Upper lobe of left lung (tissue), 4 donors: ENCODE results near the gene ARX.

Experiments
- CTCF ChIP-seq, 6 experiments: fragments of 450-650 bp in 4 of 6; fragments of 200-600 bp in 2 of 6; sonication (generic) in 2 of 6; IDR thresholded peaks; one replicate each; pipeline ENCODE4 v1.5.1; 2016 to 2019; ENCODE audit warnings: antibody characterized with exemption in 6 of 6
- POLR2A ChIP-seq, 4 donors: fragments of 450-650 bp; IDR thresholded peaks; one replicate each; pipeline ENCODE4 v1.5.1; 2016 to 2017; ENCODE audit warnings: antibody characterized with exemption in 4 of 4, mild to moderate bottlenecking in 2 of 4

GRCh38 chrX:25016361-25016671 lies 551 bp upstream of the ARX start:
- no peak for TF ChIP-seq CTCF (IDR thresholded peaks at IDR 0.05)
- TF ChIP-seq POLR2A (IDR thresholded peaks at IDR 0.05), result no peak
